Activated CD8-positive, alpha-beta memory T cell treated with anti-CD3 and anti-CD28 coated beads for 48 hours (primary cell): ENCODE data around the gene ANXA9.

Source experiments
- DNase-seq, 3 experiments: peaks; one replicate each; pipeline ENCODE4 v3.0.0-alpha.2; 2020; ENCODE audit warnings: low read depth in 2 of 3, low spot score in 2 of 3

Gene ANXA9

GRCh38 chr1:150981805-150982712, at the start of gene ANXA9:
Gene ANXA9 (plus strand): TSS chr1:150982292. CDS start chr1:150983106, 814 bp downstream.
- no peak for DNase-seq

- DNase-seq = no peak
Observed at GRCh38 chr1:150944856-150945255, 37.2 kb upstream of the ANXA9 start.

GRCh38 chr1:150954708-150955107, 27.4 kb upstream of the ANXA9 start:
- DNase-seq = no peak

GRCh38 chr1:150955280-150955679, 26.8 kb upstream of the ANXA9 start:
- no peak for DNase-seq

GRCh38 chr1:150957666-150958065, 24.4 kb upstream of the ANXA9 start:
- no peak for DNase-seq

GRCh38 chr1:150960646-150961045, 21.4 kb upstream of the ANXA9 start:
- no peak for DNase-seq

- DNase-seq = no peak
Observed at GRCh38 chr1:150961756-150962155, 20.3 kb upstream of the ANXA9 start.

GRCh38 chr1:150963321-150964163, 18.6 kb upstream of the ANXA9 start:
- DNase-seq = no peak

GRCh38 chr1:150964164-150964489, 18.0 kb upstream of the ANXA9 start:
- DNase-seq = no peak

- DNase-seq = no peak
Observed at GRCh38 chr1:150965605-150966004, 16.5 kb upstream of the ANXA9 start.

- DNase-seq = no peak
Observed at GRCh38 chr1:150966011-150966410, 16.1 kb upstream of the ANXA9 start.

- no peak for DNase-seq
Observed at GRCh38 chr1:150967936-150968335, 14.2 kb upstream of the ANXA9 start.

- DNase-seq = no peak
Observed at GRCh38 chr1:150968491-150968890, 13.6 kb upstream of the ANXA9 start.

- no peak for DNase-seq
Observed at GRCh38 chr1:150969626-150970025, 12.5 kb upstream of the ANXA9 start.

- DNase-seq = no peak
Observed at GRCh38 chr1:150970808-150971582, 11.1 kb upstream of the ANXA9 start.

- DNase-seq = no peak
Observed at GRCh38 chr1:150971583-150972416, 10.3 kb upstream of the ANXA9 start.

- DNase-seq = no peak
Observed at GRCh38 chr1:150972417-150972940, 9.6 kb upstream of the ANXA9 start.

GRCh38 chr1:150973258-150973835, 8.7 kb upstream of the ANXA9 start:
- DNase-seq = peak in 1 of 3 experiments; percentile 23

GRCh38 chr1:150973836-150974579, 8.1 kb upstream of the ANXA9 start:
- peak in 2 of 3 experiments; percentile 22 to 38 for DNase-seq
